Measurements from ENCODE around the gene MYEOV. TPM values are rescaled to one million over a fixed set of nuclear protein-coding genes. Genes with fewer than 3 reads are reported as not detected.

Gene MYEOV
- total RNA-seq, 1 donor = 0.86 TPM

DNA sequence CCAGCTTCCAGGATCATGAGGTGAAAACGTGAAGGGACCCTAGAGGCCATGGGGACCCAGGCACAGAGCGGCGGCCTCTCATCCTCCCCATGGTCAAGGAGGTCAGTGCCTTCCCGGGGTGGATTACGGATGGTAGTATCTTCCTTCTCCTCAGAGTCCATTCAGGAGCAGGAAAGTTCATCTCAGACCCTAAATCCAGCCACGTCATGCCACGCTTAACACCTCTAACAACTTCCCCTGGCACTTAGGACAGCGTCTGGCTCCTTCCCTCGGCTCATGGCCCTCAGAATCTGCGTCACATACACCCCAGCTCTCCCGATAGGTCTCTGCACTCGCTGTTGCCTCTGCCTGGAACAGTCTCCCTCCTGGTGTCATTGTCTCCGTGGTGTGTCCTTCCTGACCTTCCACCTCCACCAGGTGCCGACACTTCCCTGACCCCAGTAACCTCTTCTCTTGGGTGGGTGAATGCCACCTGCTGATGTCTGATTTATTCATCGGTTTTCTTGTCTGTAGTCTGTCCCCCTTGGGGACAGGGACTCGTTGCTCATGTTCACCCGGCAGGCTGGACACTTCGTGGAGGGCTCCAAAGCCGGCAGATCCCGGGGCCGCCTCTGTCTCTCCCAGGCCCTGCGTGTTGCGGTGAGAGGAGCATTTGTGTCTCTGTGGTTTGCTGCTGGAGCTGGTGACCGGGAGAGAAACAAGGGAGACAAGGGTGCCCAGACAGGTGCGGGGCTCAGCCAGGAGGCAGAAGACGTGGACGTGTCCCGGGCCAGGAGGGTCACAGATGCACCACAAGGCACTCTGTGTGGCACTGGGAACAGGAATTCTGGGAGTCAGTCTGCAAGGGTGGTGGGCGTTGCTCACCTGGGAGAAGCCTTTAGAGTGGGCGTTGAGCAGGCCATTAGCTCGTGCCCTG lies 1.4 kb downstream of the MYEOV start:
- DNase-seq (ENCODE audit: low read depth) = no peak
- no peak overlapping the region for H3K4me3 ChIP-seq (ENCODE audit: low read depth, low read length)
- TF ChIP-seq, protein P1, sequence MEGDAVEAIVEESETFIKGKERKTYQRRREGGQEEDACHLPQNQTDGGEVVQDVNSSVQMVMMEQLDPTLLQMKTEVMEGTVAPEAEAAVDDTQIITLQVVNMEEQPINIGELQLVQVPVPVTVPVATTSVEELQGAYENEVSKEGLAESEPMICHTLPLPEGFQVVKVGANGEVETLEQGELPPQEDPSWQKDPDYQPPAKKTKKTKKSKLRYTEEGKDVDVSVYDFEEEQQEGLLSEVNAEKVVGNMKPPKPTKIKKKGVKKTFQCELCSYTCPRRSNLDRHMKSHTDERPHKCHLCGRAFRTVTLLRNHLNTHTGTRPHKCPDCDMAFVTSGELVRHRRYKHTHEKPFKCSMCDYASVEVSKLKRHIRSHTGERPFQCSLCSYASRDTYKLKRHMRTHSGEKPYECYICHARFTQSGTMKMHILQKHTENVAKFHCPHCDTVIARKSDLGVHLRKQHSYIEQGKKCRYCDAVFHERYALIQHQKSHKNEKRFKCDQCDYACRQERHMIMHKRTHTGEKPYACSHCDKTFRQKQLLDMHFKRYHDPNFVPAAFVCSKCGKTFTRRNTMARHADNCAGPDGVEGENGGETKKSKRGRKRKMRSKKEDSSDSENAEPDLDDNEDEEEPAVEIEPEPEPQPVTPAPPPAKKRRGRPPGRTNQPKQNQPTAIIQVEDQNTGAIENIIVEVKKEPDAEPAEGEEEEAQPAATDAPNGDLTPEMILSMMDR (IDR thresholded peaks at IDR 0.05; ENCODE audit: insufficient read depth, low read depth, low read length) = no peak

DNA sequence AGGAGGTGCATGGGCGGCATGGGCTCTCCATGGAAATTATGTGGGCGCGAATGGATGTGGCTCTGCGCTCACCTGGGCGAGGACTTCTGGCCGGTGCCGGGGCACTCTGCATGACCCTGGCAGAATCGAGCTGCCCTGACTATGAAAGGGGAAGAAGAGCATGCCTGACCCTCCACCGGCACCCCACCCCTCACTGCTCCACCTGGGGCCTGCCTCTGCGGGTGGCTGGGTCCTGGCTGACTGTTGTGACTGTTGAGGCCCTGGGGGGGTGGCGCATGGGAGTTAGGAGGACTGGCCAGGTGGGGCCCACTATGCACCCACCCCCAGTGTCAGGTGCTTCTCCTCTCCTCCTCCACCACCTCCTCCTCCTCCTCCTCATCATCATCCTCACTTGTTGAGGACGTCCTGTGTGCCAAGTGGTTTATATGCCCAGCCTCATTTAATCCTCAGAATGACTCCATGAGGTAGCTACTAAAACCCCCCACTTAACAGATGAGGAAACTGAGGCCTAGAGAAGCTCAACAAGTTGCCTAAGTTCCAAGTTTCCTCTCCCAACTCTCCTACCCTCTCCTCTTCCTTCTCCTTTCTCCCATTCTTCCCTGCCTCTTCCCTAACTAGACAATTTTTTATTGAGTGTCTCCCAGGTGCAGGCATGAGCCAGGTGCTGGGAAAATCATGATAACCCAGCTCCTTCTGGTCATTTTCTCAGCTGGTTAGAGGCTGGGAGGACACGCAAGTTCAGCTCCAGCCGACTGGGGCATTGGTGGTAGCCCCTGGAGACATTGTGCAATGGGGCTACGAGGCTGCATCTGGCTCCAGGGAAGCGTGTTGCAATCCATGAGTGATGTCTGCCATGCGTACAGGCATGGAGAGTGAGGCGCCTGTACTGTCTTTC lies 2.3 kb downstream of the MYEOV start:
- peak overlapping the region; percentile 43 for H3K4me3 ChIP-seq (ENCODE audit: low read depth, low read length)
- TF ChIP-seq, protein P1 (IDR thresholded peaks at IDR 0.05; ENCODE audit: insufficient read depth, low read depth, low read length) = no peak
- DNase-seq (ENCODE audit: low read depth) = peak; percentile 96

DNA sequence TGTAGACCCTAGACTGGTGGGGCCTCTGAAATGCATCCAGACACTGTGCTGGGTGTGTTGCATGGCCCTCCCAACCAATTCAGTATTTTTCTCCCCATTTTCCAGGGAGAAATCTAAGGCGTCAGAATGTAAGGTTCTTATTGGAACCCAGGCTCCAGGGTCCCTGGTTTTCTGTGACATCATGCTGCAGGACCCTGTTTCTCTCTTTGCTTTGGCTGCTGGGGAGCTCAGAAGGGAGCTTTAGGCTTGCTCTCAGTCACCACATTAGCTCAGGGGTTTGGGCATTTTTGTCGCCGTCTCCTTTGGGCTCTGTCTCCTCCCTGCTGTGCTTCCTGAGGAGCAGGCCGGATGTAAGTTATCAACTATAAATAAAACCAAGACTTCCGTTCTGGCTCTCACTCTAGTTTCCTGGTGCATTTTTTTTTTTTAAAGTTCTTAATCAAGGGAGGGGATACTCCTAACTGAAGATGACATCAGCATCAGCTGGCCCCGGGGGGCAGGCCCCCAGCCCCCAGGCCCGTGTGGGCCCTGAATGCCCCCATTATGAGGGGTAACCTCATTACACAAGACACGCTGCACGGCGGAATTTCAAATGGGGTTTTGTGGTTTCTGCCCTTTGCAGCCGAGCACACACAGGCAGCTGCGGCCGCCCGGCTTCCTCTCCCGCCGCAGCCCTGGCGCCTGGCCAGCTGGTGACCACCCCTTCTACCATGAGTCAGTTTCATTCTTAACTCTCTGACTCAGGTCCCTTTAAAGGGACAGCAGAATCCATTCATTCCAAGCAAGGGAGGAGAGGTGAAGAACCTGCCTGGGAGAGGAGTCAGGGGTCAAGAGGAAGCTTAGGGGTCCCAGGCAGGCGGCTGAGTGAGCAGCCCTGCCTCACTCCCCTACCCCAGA lies 3.2 kb downstream of the MYEOV start:
- DNase-seq (ENCODE audit: low read depth) = peak; percentile 98
- TF ChIP-seq, protein P1 (IDR thresholded peaks at IDR 0.05; ENCODE audit: insufficient read depth, low read depth, low read length) = no peak
- peak overlapping the region; percentile 43 for H3K4me3 ChIP-seq (ENCODE audit: low read depth, low read length)

DNA sequence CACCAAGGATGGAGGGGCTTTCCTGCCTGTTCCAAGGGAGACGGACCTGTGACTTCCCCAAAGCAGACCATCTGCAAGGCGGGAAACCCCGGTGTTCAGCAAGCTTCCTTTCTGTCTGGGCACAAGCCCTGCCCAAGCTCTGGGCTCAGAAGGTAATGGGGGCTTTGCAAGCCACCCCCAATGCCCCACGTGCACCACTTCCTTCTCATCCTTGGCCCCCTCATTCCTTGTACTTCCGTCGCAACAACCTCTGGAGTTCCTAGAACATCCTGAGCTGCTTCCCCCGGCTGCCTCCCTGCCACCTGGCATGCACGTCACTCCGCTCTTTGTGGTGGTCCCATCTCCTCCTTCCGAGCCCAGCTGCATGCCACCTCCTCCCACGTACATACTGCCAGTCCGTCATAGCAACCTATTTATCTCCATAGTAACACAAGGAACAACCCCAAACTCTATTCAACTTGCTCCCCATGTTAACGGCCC lies 3.9 kb downstream of the MYEOV start:
- H3K4me3 ChIP-seq (ENCODE audit: low read depth, low read length) = peak overlapping the region; percentile 12
- no peak for DNase-seq (ENCODE audit: low read depth)
- TF ChIP-seq, protein P1 (IDR thresholded peaks at IDR 0.05; ENCODE audit: insufficient read depth, low read depth, low read length) = no peak

DNA sequence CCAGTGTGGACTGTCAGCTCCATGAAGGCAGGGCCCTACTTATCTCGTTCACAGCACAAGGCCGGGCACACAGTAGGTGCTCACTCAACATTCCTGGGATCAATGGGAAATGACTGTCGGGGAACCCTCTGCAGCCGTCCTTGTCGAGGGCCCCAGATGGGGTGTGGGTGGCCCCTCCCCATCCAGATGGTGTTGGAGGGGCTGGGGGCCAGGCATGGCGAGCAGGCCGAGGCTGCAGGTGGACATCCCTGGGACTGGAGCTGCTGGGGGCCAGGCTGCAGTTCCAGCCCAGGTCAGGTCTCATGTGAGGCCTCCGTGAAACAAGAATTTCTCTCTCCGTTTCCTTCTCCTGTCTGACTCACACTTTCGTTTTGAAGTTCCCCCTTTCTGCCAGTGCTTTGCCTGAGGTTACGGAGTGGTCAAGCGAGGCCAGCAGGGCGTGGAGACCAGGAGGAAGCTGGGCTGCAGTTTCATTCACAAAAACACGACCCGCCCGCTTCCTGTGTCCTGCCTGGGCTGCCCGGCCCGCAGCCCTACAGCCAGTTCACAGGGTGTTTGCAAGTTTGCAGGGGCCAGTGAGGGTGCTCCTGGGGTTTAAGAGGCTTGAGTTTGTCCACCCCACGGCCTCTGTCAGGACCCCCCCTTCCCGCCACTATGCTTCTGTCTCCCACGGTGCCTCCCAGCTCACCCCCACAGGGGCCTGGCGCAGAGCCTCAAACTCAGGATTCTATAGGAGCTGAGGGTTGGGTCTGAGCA lies 4.5 kb downstream of the MYEOV start:
- DNase-seq (ENCODE audit: low read depth) = peak; percentile 92
- TF ChIP-seq, protein P1 (IDR thresholded peaks at IDR 0.05; ENCODE audit: insufficient read depth, low read depth, low read length) = no peak
- peak overlapping the region; percentile 5 for H3K4me3 ChIP-seq (ENCODE audit: low read depth, low read length)
